Skeletal muscle tissue (tissue), 4 donors: Measurements from ENCODE around the gene STRA6. TPM values are rescaled to one million over a fixed set of nuclear protein-coding genes. Genes with fewer than 3 reads are reported as not detected.

Experiments used
- H3K27ac ChIP-seq: one replicate; pipeline ENCODE4 v1.7.0; 2013; ENCODE audit warnings: mild to moderate bottlenecking, low read depth, low read length, inconsistent platforms
- H3K27me3 ChIP-seq, 3 donors: one replicate each; pipeline ENCODE4 v1.7.0; 2013; ENCODE audit warnings: low read length in 3 of 3; ENCODE audit not compliant: control insufficient read depth in 3 of 3, insufficient read depth in 3 of 3
- H3K36me3 ChIP-seq, 3 donors: one replicate each; pipeline ENCODE4 v1.7.0; 2013; ENCODE audit warnings: low read length in 3 of 3; ENCODE audit not compliant: control insufficient read depth in 3 of 3, insufficient read depth in 3 of 3
- H3K4me1 ChIP-seq, 3 donors: one replicate each; pipeline ENCODE4 v1.7.0; 2013; ENCODE audit warnings: low read length in 3 of 3, mild to moderate bottlenecking in 3 of 3; ENCODE audit not compliant: control insufficient read depth in 3 of 3, insufficient read depth in 3 of 3
- H3K4me3 ChIP-seq, 3 donors: one replicate each; pipeline ENCODE4 v1.7.0; 2013; ENCODE audit warnings: low read length in 3 of 3
- H3K9ac ChIP-seq, 3 donors: one replicate each; pipeline ENCODE4 v1.7.0; 2013; ENCODE audit warnings: low read length in 3 of 3, mild to moderate bottlenecking in 3 of 3, moderate library complexity in 2 of 3, low read depth in 1 of 3
- H3K9me3 ChIP-seq, 3 donors: one replicate each; pipeline ENCODE4 v1.7.0; 2013; ENCODE audit warnings: low read length in 3 of 3; ENCODE audit not compliant: control insufficient read depth in 3 of 3
- total RNA-seq: library from RNA; depleted of rRNA; stranded (reverse); fragments of >200 nt; gene quantifications from one replicate; pipeline ENCODE4 v1.2.3, GENCODE V29; 2014
- donor health status: Osteomylitis.

Gene STRA6
- total RNA-seq, 1 donor from 2014 or later: 1.0 TPM

DNA sequence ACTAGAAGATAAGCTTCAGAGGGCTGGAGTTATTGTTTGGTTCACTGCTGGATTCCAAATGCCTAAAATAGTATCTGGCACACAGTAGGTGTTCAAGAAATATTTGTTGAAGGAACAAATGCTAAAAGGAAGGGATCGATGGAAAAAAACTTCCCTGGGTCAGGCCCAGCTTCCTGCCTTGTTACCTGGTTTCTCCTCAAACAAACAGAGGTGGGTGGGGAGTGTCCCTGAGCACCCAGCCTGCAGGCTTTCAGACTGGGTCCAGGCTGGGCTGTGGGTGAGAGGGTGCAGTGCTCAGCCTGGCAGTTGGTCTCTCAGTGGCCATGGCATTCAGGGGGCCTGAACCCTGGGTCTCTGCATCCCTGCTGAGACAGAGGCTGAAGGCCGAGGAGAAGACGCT is 14.4 kb upstream of the STRA6 start:
- H3K9me3 ChIP-seq: no peaks in the 10 kb centered on the region
- no peak overlapping the region for H3K27ac ChIP-seq
- H3K27me3 ChIP-seq: peaks cover 7 to 48% (median 21%) of the 10 kb centered on the region in 3 donors
- H3K4me1 ChIP-seq: no peaks in the 10 kb centered on the region
- H3K9ac ChIP-seq: no peak overlapping the region
- H3K4me3 ChIP-seq: no peak overlapping the region
- no peaks in the 10 kb centered on the region for H3K36me3 ChIP-seq

- Histone ChIP-seq H3K4me1 (no peaks in the 10 kb centered on the region), H3K27me3 (peaks cover 2 to 40% (median 21%) of the 10 kb centered on the region in 3 donors)
These were observed 13.4 kb upstream of the STRA6 start for GRCh38 chr15:74215958-74216357.

GRCh38 chr15:74214324-74215021 is 11.9 kb upstream of the STRA6 start:
- H3K4me3 ChIP-seq: no peak overlapping the region
- no peak overlapping the region for H3K9ac ChIP-seq
- no peaks in the 10 kb centered on the region for H3K9me3 ChIP-seq
- H3K27me3 ChIP-seq: peaks cover 0 to 30% (median 9%) of the 10 kb centered on the region in 3 donors
- no peaks in the 10 kb centered on the region for H3K36me3 ChIP-seq
- H3K4me1 ChIP-seq: no peaks in the 10 kb centered on the region
- H3K27ac ChIP-seq: no peak overlapping the region

More at GRCh38 chr15:74215958-74216357, 13.4 kb upstream of the STRA6 start:
- H3K4me3 ChIP-seq: no peak overlapping the region
- H3K9ac ChIP-seq: no peak overlapping the region
- no peak overlapping the region for H3K27ac ChIP-seq
- no peaks in the 10 kb centered on the region for H3K36me3 ChIP-seq
- no peaks in the 10 kb centered on the region for H3K9me3 ChIP-seq

DNA sequence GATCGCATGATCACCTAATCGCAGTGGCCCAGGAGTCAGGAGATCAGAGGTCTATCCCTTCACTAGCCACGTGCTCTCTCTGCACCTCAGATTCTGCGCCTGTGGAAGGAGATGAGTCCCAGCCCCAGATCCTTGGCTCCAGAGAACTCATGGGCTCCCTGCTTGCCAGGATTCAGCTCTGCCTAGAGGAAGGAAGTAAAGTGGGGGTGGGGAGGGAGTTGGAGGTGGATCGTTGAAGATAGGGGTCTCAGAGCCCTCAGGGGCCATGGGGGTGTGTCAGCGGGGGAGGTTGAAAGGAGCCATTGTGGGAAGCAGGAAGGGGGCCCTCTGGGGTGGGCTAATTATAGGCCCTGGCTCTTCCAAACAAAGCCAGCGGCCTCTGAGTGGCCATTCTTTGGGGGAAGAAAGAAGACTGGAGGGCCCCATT is 11.3 kb upstream of the STRA6 start:
- Histone ChIP-seq H3K4me1 (no peaks in the 10 kb centered on the region), H3K36me3 (no peaks in the 10 kb centered on the region), H3K27me3 (peaks cover 0 to 35% (median 9%) of the 10 kb centered on the region in 3 donors), H3K9me3 (no peaks in the 10 kb centered on the region), H3K4me3 (no peak overlapping the region), H3K9ac (no peak overlapping the region), H3K27ac (no peak overlapping the region)

GRCh38 chr15:74212494-74212893 is 9.9 kb upstream of the STRA6 start:
- peaks cover 0 to 36% (median 15%) of the 10 kb centered on the region in 3 donors for H3K27me3 ChIP-seq
- H3K4me3 ChIP-seq: no peak overlapping the region
- H3K9me3 ChIP-seq: no peaks in the 10 kb centered on the region
- H3K9ac ChIP-seq: no peak overlapping the region
- no peak overlapping the region for H3K27ac ChIP-seq
- H3K36me3 ChIP-seq: no peaks in the 10 kb centered on the region
- H3K4me1 ChIP-seq: no peaks in the 10 kb centered on the region

DNA sequence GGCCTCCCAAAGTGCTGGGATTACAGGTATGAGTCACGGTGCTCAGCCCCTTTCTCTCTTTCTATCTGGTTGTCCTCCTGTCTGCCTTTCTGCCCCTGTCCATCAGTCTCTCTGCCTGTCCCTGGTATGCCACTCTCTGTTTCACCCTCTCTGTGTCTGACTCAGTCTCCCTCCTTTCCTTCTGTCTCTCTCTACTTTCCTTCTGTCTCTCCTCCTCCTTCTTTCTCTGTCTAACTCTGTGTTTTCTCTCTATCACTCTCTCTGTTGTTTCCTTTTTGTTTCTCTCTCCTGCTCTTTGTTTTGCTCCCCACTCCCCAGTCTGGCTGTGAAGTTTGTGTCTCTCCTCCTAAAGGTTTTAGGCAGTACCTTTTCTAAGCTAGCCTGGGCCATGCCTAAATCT is 9.1 kb upstream of the STRA6 start:
- H3K9ac ChIP-seq: no peak overlapping the region
- no peaks in the 10 kb centered on the region for H3K4me1 ChIP-seq
- H3K9me3 ChIP-seq: no peaks in the 10 kb centered on the region
- H3K27me3 ChIP-seq: peaks cover 0 to 32% (median 15%) of the 10 kb centered on the region in 3 donors
- no peak overlapping the region for H3K4me3 ChIP-seq
- no peaks in the 10 kb centered on the region for H3K36me3 ChIP-seq
- no peak overlapping the region for H3K27ac ChIP-seq

DNA sequence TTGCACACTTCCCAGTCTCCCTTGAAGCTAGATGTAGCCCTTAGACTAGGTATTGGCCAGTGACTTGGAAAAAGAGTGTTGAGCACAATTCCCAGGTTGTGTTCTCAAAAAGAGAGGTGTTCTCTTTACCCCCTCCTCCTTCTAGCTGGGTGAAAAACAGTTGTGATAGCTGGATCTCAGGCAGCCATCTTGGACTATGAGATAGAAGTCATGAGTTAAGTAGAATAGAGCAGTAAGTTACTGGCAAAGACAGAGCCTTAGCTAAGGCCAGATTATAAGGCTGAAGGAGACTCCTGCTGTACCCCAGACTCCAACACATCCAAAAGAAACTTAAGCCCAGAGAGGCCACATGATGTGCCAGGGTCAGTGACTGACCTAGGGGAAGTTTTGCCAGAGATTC is 8.1 kb upstream of the STRA6 start:
- Histone ChIP-seq H3K27me3 (peaks cover 0 to 25% (median 8%) of the 10 kb centered on the region in 3 donors), H3K27ac (no peak overlapping the region), H3K9ac (no peak overlapping the region), H3K36me3 (no peaks in the 10 kb centered on the region), H3K9me3 (no peaks in the 10 kb centered on the region), H3K4me1 (no peaks in the 10 kb centered on the region), H3K4me3 (no peak overlapping the region)

DNA sequence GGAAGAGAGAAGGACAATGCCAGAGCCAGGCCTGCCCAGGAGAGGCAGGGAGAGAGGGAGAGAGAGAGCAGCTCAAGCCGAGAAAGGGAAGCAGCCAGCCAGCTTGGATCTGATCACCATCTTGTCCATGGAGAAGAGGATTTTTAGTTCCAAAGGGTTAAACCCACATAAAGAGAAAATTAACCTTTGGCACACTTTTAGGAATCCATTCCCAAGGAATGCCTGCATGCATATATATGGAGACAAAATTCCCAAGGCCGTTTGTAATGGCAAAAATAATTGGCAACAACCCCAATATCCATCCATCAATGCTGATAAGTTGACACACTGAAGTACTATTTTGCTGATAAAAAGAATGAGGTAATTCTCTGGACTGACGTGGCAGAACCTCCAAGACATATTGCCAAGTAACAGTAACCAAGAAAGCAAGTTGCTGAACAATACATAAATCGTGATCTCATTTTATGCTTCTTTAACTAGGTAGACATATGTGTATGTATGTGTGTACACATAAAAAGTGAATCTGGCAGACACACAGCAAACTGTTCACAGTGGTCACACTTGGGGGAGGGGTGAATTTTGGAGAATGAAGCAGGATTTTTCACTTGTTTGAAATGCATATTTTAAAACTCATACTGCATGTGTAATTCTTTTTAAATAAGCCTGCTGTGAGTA is 7.5 kb upstream of the STRA6 start:
- Histone ChIP-seq H3K4me3 (no peak overlapping the region), H3K9ac (no peak overlapping the region), H3K4me1 (no peaks in the 10 kb centered on the region), H3K27ac (no peak overlapping the region), H3K27me3 (peaks cover 0 to 24% (median 8%) of the 10 kb centered on the region in 3 donors), H3K36me3 (no peaks in the 10 kb centered on the region), H3K9me3 (no peaks in the 10 kb centered on the region)

DNA sequence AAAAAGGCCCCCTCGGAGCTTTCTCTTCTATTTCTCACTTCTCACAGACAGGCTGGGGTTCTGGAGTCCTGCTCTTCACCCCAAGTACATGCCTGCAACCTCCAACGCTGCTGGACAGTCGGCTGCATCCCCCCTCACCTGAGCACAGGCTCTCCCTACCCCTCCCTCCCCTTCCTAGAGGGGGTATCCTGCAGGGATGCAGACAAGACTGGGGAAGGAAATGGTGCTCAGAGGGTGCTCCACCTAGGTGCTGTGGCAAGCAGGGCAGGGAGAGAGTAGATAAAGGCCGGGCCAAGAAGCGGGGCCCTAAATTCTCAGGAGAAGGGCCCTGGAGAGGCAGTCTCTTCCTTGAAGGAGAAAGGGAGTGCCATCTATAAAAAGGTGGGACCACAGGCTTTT is 7.0 kb upstream of the STRA6 start:
- no peak overlapping the region for H3K9ac ChIP-seq
- peaks cover 0 to 20% (median 6%) of the 10 kb centered on the region in 3 donors for H3K27me3 ChIP-seq
- no peaks in the 10 kb centered on the region for H3K9me3 ChIP-seq
- H3K36me3 ChIP-seq: no peaks in the 10 kb centered on the region
- H3K4me1 ChIP-seq: no peaks in the 10 kb centered on the region
- no peak overlapping the region for H3K4me3 ChIP-seq
- H3K27ac ChIP-seq: no peak overlapping the region

DNA sequence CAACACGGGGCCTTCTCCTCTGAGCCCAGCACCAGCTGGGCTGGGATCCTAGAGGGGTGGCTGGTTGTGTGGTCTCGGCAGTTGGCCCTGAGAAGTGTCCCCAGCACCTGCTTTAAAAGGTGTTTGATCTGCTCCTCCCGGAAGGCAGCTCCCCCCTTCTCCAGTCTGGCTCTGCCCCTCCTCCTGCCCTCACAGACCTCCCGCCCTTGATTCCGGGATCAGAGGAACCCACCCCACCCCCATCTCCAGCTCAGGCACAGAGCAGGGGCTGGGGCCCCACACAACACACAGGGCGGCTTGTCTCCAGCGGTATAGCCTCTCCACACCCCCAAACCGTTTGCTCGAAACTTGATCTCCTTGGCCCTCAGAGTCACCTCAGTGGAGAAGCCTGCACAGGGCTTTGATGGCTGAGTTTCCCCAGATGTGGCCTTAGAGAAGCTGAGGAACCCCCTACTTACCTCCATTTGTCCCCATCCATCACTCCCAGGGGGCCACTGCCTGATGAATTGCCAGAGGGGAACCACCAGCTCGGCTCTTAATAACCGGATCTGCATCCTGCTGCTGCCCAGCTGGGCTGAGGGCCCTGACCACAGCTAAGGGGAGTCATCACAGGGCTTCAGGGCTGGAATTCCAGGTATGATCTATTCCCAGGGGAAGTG is 6.4 kb upstream of the STRA6 start:
- no peaks in the 10 kb centered on the region for H3K9me3 ChIP-seq
- no peaks in the 10 kb centered on the region for H3K36me3 ChIP-seq
- no peak overlapping the region for H3K27ac ChIP-seq
- H3K4me3 ChIP-seq: no peak overlapping the region
- no peak overlapping the region for H3K9ac ChIP-seq
- peaks cover 0 to 20% (median 6%) of the 10 kb centered on the region in 3 donors for H3K27me3 ChIP-seq
- no peaks in the 10 kb centered on the region for H3K4me1 ChIP-seq
